ENCODE measurements around the gene AHNAK.
A peak's percentile ranks its signal among the peaks of the same experiment; 100 is the strongest.
"Not testable (repeated sequence)": the region's sequence is repeated elsewhere in the genome, so short reads cannot be mapped to it uniquely, and the experiment has no call there.

Gene AHNAK

DNA sequence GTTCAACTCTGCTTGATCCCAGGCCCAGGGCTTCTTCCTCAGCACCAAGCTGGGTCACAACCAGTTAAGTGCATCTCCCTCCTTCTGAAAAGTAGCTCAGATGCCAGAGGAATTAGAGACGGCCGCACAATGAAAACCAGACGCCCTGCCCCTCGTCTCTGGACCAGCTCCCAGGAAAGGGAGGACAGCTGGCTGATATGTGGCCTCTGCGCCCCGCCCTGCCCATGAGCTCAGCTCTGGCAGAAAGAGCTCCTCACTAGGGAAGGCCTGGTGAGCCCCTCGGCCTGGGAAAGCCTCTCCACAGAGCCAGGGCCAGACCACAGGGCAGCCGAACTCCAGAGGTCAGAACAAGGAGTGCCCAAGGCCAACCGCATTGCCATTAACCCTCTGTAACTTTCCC is 145.8 kb downstream of the AHNAK start:
- no peak for DNase-seq

GRCh38 chr11:62400281-62400680 is 146.3 kb downstream of the AHNAK start:
- no peak for DNase-seq

DNA sequence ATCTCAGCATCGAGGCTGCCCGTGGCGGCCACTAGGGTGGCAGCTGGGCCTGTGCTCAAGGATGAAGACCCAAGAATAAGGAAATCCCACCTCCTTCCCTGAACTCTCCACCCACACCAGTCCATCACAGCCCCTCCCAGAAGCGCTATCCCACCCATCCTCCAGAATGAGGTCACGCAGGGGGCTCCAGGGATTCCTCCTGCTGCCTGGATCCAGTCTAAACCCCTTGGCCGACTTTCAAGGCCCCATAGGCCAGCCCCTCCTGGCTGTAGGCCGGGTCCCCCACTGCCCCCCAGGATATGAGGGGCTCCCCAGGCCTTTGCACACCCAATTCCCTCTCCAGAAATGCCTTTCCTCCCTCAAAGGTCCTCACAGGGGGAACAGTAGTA is 146.7 kb downstream of the AHNAK start:
- no peak for DNase-seq

DNA sequence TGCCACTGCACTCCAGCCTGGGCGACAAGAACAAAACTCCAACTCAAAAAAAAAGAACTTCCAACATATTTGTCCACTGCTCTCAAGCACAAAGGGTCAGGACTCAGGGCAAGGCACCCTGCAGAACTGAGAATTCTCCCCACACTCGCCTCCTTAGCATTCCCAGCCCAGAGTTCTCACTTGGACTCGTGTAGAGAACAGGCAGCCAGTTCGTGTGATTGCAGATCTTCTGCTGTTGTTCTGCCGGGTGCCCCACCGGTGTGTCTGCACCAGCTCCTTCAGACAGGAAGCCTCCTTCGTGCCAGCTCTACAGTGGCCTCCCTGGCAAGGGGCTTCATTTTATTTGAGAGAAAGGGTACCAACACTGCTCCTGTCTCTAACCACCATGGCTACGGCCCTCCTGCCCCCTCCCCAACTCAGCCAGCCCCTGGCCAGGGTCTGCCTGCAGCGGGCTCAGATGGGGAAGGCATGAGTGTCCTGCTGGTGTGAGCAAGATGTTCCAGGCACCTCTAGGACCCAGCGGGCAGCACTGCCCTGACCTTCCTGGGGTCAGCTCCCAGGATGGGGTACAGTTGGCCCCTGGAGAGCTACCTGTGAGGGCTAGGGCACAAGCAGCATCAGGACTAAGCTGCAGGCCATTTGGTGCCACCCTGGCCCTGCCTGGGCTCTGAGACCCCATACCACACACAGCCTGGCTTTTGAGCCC is 147.3 kb downstream of the AHNAK start:
- DNase-seq = no peak

DNA sequence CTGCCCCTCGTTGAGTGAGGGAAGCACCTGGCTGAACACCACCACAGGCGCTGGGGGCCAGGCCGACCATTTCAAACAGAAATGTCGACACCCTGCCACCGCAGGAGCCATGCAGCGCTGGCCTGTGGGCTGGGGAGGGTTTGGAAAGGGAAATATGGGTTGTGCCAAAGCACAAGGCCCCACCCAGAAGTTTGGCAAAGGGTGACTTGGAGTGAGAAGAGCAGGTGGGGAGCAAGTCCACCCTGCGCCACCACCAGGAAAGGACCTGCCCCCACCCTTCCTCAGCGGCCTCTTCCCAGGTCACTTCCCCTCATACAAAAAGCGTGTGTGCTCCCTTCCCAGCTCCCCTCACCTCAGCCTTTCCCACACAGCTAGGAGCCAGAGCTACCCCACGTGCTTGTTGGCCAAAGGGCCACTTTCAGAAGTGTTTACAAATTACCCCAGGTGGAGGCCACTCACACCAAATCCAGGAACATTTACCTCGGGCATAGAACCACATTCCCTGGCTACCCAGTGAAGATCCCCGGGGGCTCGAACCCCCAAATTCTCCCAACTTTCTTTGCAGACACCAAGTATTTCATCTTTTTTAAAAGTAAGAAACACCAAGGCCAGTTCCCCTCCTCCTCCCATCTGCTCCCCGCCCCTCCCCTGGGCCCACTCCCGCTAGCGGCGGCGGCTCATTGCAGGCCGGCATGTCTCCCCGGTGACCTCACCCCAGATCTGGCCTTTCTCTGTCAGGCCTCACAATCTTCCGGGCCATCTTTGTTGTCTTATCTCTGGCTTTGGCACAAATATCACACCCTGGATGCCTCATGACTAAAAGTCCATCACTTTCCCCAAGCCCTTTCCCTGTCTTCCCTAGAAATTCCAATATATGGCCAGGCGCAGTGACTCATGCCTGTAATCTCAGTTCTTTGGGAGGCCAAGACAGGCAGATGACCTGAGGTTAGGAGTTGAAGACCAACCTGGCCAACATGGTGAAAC is 148.3 kb downstream of the AHNAK start:
- DNase-seq = no peak

GRCh38 chr11:62395885-62396551 is 150.6 kb downstream of the AHNAK start:
- DNase-seq = no peak

DNA sequence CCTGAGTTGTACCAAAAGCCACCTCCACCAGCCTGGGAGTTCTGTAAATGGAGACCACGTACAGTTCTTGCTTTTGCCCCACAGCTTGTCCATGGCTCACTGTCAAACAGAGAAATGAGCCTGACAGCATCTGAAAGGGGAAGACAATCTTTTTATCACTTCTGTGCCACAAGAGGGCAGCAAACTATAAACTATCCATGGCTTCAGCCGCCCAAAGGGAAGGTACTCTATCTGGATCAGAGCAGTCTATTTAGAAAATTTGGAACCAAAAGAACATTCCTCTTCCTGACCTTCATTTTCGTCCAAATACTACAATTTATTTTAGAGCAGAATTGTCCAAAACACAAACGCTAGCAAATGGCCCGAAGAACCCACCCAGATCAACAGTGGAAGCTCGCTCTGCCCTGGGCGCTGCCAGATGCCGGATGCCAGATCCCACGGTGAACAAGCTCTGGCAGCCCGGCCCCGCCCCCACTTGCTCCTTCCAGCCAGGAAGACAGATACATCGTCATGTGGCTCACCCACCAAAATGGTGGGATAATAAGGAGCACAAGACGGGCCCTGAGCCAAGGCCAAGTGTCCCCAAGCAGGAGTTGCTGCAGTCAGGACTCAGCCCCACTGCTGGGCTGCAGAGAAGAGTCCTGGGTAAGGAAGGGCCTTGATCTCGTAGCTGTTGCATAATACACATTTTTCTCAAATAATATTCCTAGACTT is 151.6 kb downstream of the AHNAK start:
- peak; percentile 77 for DNase-seq

- no peak for DNase-seq
Measured at GRCh38 chr11:62393735-62394134, 152.9 kb downstream of the AHNAK start.

DNA sequence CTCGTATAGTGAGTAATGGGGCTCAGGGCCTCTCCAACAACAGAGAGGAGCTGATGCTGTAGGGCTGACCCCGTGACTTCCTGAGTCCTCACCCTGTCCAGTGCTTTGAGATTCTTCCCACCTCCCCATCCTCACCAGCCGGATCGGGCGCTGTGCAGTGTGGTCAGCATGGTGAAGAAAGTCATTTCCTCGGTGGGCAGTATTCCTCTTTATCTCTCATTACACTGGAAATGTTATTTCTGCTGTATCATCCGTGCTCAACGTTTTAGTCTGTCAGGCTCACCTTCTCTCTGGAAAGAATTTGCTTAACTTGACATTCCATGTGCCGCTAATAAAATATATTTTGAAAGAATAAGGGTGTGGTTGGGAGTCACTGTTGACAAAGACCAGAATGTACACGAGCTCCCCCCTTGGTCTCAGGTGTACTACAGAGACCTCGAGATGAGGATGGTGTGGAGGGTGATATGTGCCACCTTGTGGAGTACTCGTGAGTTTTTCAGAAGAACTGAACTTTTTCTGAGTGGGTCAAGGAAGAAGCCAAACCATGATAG is 153.5 kb downstream of the AHNAK start:
- no peak for DNase-seq

DNA sequence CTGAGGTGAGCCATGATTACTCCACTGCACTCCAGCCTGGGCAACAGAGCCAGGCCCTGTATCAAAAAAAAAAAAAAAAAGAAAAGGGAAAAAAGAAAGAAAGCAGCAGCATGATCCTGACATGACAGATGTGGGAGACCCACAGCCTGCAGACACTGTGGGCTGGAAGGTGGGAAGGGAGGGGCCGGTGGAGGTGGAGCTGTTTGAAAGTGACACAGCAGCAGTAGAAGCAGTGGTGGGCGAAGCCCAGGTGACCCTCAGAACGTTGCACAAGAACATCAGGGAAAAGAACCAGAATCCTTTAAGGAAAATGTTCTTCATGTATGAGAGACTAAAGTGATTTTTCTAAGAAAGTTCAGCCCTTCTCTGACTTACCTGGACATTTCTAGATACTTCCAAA is 154.1 kb downstream of the AHNAK start:
- DNase-seq = no peak

- DNase-seq = no peak
Measured at GRCh38 chr11:62391642-62392425, 154.8 kb downstream of the AHNAK start.

- no peak for DNase-seq
Measured at GRCh38 chr11:62390722-62391121, 155.9 kb downstream of the AHNAK start.

GRCh38 chr11:62390237-62390636 is 156.4 kb downstream of the AHNAK start:
- no peak for DNase-seq

DNA sequence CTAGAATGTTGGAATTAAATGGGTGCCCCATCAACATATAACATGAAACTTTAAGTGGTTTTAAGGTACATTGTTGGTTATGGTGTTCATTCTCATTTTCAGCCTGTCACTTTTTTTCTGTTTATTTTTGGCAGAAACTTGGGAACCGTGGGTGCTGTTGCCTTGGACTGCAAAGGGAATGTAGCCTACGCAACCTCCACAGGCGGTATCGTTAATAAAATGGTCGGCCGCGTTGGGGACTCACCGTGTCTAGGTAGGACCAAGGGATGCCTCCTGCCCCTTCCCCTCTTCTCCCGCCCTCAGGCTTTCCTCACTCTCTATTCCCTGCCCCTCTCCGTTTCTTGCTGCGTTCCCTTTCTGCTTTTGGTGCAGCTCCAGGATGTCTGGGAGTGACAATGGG is 157.6 kb downstream of the AHNAK start:
- no peak for DNase-seq

DNA sequence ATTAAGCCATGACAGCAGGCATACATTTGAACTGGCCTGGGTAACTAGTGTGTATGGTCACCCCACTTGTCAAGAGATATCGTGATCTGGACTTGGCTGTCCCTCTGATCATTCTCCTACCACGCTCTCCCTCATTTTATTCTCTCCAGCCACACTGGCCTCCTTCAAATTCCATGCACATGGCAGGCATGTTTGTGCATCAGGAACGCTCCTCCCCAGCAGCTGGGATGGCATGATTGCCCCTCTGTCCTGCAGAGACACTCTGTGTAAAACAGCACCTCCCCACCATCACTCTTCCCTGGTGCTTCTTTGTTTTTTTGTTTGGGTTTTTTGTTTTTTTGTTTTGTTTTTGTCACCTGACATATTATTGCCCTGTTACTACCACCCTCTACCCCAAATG is 159.2 kb downstream of the AHNAK start:
- DNase-seq = no peak

DNA sequence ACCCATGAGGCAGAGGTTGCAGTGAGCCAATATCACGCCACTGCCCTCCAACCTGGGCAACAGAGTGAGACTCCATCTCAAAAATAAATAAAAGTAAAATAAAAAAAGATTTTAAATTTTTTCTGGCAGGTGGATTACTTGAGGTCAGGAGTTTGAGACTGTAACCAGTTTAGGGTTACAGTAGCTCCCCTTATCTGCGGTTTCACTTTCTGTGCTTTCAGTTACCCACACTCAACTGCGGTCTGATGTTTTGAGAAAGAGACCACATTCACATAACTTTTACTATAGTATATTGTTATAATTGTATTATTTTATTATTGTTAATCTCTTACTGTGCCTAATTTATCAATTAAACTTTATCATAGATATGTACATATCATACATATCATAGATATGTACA is 160.5 kb downstream of the AHNAK start:
- not testable (repeated sequence) for DNase-seq

- DNase-seq = no peak
Measured at GRCh38 chr11:62383822-62384221, 162.8 kb downstream of the AHNAK start.

Measured in SHP77 treated with DMSO at 0.1 percent for 48 hours (cell line).